ENCODE data around the gene ZFP36.

GRCh38 chr19:39425744-39426143 is 19.1 kb downstream of the ZFP36 start:
- TF ChIP-seq CTCF (IDR thresholded peaks at IDR 0.05) (no peak), POLR2A (IDR thresholded peaks at IDR 0.05) (no peak), POLR2AphosphoS5 (IDR thresholded peaks at IDR 0.05) (no peak)

Measured in prostate gland (tissue), 2 donors.